ENCODE results near the gene PCP4. TPM values are rescaled to one million over a fixed set of nuclear protein-coding genes. Genes with fewer than 3 reads are reported as not detected.

The PCP4 gene
- total and polyA plus RNA-seq, 3 experiments from 2014 or later, result not detected

- CTCF ChIA-PET, result no interaction called here
Observed at GRCh38 chr21:39972976-39973770, 105.9 kb downstream of the PCP4 start.

GRCh38 chr21:39976800-39977199 lies 109.6 kb downstream of the PCP4 start:
- H3K27me3 Mint-ChIP-seq, result peaks cover 3% of the 10 kb centered on the region in 2 donors
- H3K9me3 ChIP-seq (ENCODE audit: low read length), result no peaks in the 10 kb centered on the region
- CTCF ChIA-PET, result no interaction called here
- no peaks in the 10 kb centered on the region for H3K4me1 Mint-ChIP-seq
- H3K36me3 ChIP-seq (ENCODE audit: insufficient read depth, low read length), result no peaks in the 10 kb centered on the region
- H3K36me3 Mint-ChIP-seq, result peaks cover 0 to 1% (median 0%) of the 10 kb centered on the region in 3 donors
- DNase-seq, result no peak
- H3K9me3 Mint-ChIP-seq, result peaks cover 0 to 8% (median 6%) of the 10 kb centered on the region in 5 donors
- H3K27ac ChIP-seq (ENCODE audit: low read depth, low read length), result no peak overlapping the region
- H3K4me1 ChIP-seq (ENCODE audit: insufficient read depth, low read length), result no peaks in the 10 kb centered on the region
- POLR2A ChIA-PET, result no interaction called here
- H3K27me3 ChIP-seq (ENCODE audit: insufficient read depth, low read length, poor library complexity, severe bottlenecking), result no peaks in the 10 kb centered on the region
- no peak overlapping the region for H3K27ac Mint-ChIP-seq
- H3K4me3 Mint-ChIP-seq, result no peak overlapping the region
- H3K4me3 ChIP-seq (ENCODE audit: low read length), result no peak overlapping the region

More at GRCh38 chr21:39972976-39973770, 105.9 kb downstream of the PCP4 start:
- H3K27me3 ChIP-seq (ENCODE audit: insufficient read depth, low read length, poor library complexity, severe bottlenecking), result no peaks in the 10 kb centered on the region
- DNase-seq, result no peak
- H3K4me3 ChIP-seq (ENCODE audit: low read length), result no peak overlapping the region
- H3K36me3 Mint-ChIP-seq, result no peaks in the 10 kb centered on the region
- H3K4me1 ChIP-seq (ENCODE audit: insufficient read depth, low read length), result no peaks in the 10 kb centered on the region
- no peak overlapping the region for H3K4me3 Mint-ChIP-seq
- POLR2A ChIA-PET, result no interaction called here
- H3K36me3 ChIP-seq (ENCODE audit: insufficient read depth, low read length), result no peaks in the 10 kb centered on the region
- no peak overlapping the region for H3K27ac ChIP-seq (ENCODE audit: low read depth, low read length)
- no peaks in the 10 kb centered on the region for H3K4me1 Mint-ChIP-seq
- no peak overlapping the region for H3K27ac Mint-ChIP-seq
- peaks cover 3% of the 10 kb centered on the region in 2 donors for H3K27me3 Mint-ChIP-seq
- no peaks in the 10 kb centered on the region for H3K9me3 ChIP-seq (ENCODE audit: low read length)
- peaks cover 6 to 12% (median 8%) of the 10 kb centered on the region in 5 donors for H3K9me3 Mint-ChIP-seq

Other genes with a start within 250 kb of the PCP4 start
- gene IGSF5, start 122.3 kb upstream of the PCP4 start, total RNA-seq, result not detected
- not detected for gene IGSF5, start 122.3 kb upstream of the PCP4 start, polyA plus RNA-seq